SK-N-SH (cell line): ENCODE data around the gene MYH7B.

Experiments
- FOXJ3 ChIP-seq: sonication (generic); formaldehyde crosslinking; IDR thresholded peaks from 2 replicates; pipeline ENCODE4 v1.5.1; 2020; ENCODE audit warnings: mild to moderate bottlenecking, missing genetic modification reagents
- MXI1 ChIP-seq: IDR thresholded peaks from 2 replicates; pipeline ENCODE4 v1.6.1; 2012; ENCODE audit warnings: mild to moderate bottlenecking, low read depth, low read length, improper control_type of control experiment
- POLR2AphosphoS5 ChIP-seq: IDR thresholded peaks from 2 replicates; pipeline ENCODE4 v1.6.1; 2012; ENCODE audit warnings: low read depth, low read length
- RCOR1 ChIP-seq: fragments of 150-350 bp; IDR thresholded peaks from 2 replicates; pipeline ENCODE4 v1.6.1; 2017; ENCODE audit warnings: antibody characterized with exemption, low read length
- TF ChIP-seq, protein P1 (sequence below): fragments of 200-600 bp; sonication (generic); IDR thresholded peaks from 2 replicates; pipeline ENCODE4 v1.6.1; 2017; ENCODE audit warnings: antibody characterized with exemption, mild to moderate bottlenecking, moderate library complexity
- TF ChIP-seq, protein P2 (sequence below): IDR thresholded peaks from 2 replicates; pipeline ENCODE4; 2012
- TF ChIP-seq, protein P3 (sequence below): IDR thresholded peaks from 2 replicates; pipeline ENCODE4 v1.4.0; 2012; ENCODE audit warnings: low read depth
- TF ChIP-seq, protein P4 (sequence below): fragments of 150-350 bp; IDR thresholded peaks from 2 replicates; pipeline ENCODE4 v1.6.1; 2017; ENCODE audit warnings: antibody characterized with exemption, low read length, low read depth, borderline replicate concordance
- TF ChIP-seq, protein P5 (sequence below): IDR thresholded peaks from 2 replicates; pipeline ENCODE4 v1.6.1; 2012; ENCODE audit warnings: mild to moderate bottlenecking, low read depth, low read length, moderate library complexity

DNA sequence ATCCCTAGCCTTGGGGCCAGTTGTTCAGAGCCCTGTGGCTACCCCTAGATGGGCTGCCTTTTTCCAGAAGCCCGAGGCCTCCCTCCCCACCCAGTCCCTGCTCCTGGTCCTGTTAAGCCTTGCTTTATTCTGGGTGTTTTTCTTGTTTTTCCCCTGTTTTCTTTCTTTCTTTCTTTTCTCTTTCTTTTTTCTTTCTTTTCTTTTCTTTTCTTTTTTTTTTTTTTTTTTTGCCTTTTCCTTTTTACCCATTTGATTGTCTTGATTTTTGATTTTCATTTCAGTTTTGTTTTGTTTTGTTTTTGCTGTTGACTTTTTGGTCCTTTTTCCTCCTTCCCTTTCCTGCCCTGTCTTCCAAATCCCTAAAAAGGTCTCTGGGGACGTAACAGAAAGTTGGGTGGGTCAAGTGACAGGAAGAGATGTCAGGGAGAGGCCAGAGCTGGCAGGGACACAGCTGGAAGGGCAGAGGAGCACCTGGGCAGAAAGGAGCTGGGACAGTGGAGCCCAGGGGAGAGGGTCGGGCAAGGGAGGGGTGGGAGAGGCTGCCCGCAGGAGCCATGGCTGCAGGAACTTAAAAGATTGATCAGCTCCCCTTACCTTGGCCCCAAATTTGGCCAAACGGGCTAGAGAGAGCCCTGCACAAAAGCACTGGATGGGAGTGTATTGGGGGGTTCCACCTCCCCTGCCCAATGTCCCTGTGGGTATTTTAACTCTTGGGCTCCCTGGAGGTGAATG is 27.6 kb downstream of the MYH7B start:
- TF ChIP-seq, protein P1, sequence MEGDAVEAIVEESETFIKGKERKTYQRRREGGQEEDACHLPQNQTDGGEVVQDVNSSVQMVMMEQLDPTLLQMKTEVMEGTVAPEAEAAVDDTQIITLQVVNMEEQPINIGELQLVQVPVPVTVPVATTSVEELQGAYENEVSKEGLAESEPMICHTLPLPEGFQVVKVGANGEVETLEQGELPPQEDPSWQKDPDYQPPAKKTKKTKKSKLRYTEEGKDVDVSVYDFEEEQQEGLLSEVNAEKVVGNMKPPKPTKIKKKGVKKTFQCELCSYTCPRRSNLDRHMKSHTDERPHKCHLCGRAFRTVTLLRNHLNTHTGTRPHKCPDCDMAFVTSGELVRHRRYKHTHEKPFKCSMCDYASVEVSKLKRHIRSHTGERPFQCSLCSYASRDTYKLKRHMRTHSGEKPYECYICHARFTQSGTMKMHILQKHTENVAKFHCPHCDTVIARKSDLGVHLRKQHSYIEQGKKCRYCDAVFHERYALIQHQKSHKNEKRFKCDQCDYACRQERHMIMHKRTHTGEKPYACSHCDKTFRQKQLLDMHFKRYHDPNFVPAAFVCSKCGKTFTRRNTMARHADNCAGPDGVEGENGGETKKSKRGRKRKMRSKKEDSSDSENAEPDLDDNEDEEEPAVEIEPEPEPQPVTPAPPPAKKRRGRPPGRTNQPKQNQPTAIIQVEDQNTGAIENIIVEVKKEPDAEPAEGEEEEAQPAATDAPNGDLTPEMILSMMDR = no peak
- TF ChIP-seq POLR2AphosphoS5 (no peak), FOXJ3 (CRISPR knock-in tag) (no peak), MXI1 (no peak), RCOR1 (no peak)
- TF ChIP-seq, protein P2, sequence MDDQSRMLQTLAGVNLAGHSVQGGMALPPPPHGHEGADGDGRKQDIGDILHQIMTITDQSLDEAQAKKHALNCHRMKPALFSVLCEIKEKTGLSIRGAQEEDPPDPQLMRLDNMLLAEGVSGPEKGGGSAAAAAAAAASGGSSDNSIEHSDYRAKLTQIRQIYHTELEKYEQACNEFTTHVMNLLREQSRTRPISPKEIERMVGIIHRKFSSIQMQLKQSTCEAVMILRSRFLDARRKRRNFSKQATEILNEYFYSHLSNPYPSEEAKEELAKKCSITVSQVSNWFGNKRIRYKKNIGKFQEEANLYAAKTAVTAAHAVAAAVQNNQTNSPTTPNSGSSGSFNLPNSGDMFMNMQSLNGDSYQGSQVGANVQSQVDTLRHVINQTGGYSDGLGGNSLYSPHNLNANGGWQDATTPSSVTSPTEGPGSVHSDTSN = no peak
- TF ChIP-seq, protein P3, sequence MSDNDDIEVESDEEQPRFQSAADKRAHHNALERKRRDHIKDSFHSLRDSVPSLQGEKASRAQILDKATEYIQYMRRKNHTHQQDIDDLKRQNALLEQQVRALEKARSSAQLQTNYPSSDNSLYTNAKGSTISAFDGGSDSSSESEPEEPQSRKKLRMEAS = no peak
- TF ChIP-seq, protein P4, sequence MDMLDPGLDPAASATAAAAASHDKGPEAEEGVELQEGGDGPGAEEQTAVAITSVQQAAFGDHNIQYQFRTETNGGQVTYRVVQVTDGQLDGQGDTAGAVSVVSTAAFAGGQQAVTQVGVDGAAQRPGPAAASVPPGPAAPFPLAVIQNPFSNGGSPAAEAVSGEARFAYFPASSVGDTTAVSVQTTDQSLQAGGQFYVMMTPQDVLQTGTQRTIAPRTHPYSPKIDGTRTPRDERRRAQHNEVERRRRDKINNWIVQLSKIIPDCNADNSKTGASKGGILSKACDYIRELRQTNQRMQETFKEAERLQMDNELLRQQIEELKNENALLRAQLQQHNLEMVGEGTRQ = no peak
- TF ChIP-seq, protein P5, sequence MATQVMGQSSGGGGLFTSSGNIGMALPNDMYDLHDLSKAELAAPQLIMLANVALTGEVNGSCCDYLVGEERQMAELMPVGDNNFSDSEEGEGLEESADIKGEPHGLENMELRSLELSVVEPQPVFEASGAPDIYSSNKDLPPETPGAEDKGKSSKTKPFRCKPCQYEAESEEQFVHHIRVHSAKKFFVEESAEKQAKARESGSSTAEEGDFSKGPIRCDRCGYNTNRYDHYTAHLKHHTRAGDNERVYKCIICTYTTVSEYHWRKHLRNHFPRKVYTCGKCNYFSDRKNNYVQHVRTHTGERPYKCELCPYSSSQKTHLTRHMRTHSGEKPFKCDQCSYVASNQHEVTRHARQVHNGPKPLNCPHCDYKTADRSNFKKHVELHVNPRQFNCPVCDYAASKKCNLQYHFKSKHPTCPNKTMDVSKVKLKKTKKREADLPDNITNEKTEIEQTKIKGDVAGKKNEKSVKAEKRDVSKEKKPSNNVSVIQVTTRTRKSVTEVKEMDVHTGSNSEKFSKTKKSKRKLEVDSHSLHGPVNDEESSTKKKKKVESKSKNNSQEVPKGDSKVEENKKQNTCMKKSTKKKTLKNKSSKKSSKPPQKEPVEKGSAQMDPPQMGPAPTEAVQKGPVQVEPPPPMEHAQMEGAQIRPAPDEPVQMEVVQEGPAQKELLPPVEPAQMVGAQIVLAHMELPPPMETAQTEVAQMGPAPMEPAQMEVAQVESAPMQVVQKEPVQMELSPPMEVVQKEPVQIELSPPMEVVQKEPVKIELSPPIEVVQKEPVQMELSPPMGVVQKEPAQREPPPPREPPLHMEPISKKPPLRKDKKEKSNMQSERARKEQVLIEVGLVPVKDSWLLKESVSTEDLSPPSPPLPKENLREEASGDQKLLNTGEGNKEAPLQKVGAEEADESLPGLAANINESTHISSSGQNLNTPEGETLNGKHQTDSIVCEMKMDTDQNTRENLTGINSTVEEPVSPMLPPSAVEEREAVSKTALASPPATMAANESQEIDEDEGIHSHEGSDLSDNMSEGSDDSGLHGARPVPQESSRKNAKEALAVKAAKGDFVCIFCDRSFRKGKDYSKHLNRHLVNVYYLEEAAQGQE = no peak
